ENCODE data around the gene ISYNA1. TPM values are rescaled to one million over a fixed set of nuclear protein-coding genes. Genes with fewer than 3 reads are reported as not detected.

ISYNA1 gene
- total and polyA plus RNA-seq, 2 of the 4 experiments (the other 2 are of a cell fraction) = 3.4 to 24.7 TPM

GRCh38 chr19:18477042-18477779 is 39.3 kb upstream of the ISYNA1 start:
- Histone ChIP-seq H4K20me1 (ENCODE audit: insufficient read depth, low read length) (peaks cover 66% of the 10 kb centered on the region), H2BK20ac (ENCODE audit: low read depth, low read length) (peak overlapping the region; percentile 59; the same call in 1 of the 2 replicates), H3K4ac (ENCODE audit: low read depth, low read length) (peak overlapping the region; percentile 25; the same call in 1 of the 2 replicates), H4K8ac (ENCODE audit: low read depth in 2 of 2, low read length in 2 of 2) (0 out of 4 replicates have a peak overlapping the region, but pooled peaks of 1 of the 2 experiments have one; percentile 12), H3K14ac (replicated peaks; ENCODE audit: low read depth, low read length) (no peak overlapping the region), H2BK5ac (ENCODE audit: low read depth, low read length, poor library complexity, severe bottlenecking) (no peak overlapping the region), H2BK15ac (ENCODE audit: low read depth, low read length) (peak overlapping the region; percentile 8; the same call in 1 of the 3 replicates), H3K36me3 (ENCODE audit: control insufficient read depth, insufficient read depth, low read length) (peaks cover 6% of the 10 kb centered on the region; the same call in 1 of the 2 replicates), H3K9ac (ENCODE audit: low read depth, low read length) (no peak overlapping the region), H3K27ac (ENCODE audit: insufficient read depth, low read length) (no peak overlapping the region), H3K4me2 (ENCODE audit: low read depth, low read length) (no peak overlapping the region), H3K23ac (ENCODE audit: low read depth, low read length) (no peak overlapping the region), H3K9me3 (ENCODE audit: control insufficient read depth, insufficient read depth, low read length) (no peaks in the 10 kb centered on the region), H3K4me3 (ENCODE audit: insufficient read depth, low read depth, low read length) (no peak overlapping the region), H3K27me3 (ENCODE audit: control insufficient read depth, insufficient read depth, low read length) (no peaks in the 10 kb centered on the region), H3K79me1 (ENCODE audit: low read depth in 1 of 2, low read length in 2 of 2) (peaks cover 39 to 98% of the 10 kb centered on the region in 2 experiments), H4K91ac (ENCODE audit: insufficient read depth, low read depth, low read length) (no peak overlapping the region), H2AFZ (replicated peaks; ENCODE audit: low read length, poor library complexity) (peak overlapping the region; percentile 34), H3K18ac (ENCODE audit: low read depth, low read length) (no peak overlapping the region), H3K56ac (ENCODE audit: extremely low read depth, insufficient read depth, low read length) (no peak overlapping the region), H2AK9ac (replicated peaks; ENCODE audit: low read depth, low read length, poor library complexity) (peak overlapping the region; percentile 56), H3K9me1 (ENCODE audit: insufficient read depth, low read length) (peaks cover 53% of the 10 kb centered on the region), H2BK120ac (ENCODE audit: low read depth, low read length) (no peak overlapping the region), H3K4me1 (ENCODE audit: control insufficient read depth, insufficient read depth, low read length) (peaks cover 40% of the 10 kb centered on the region), H4K5ac (ENCODE audit: low read depth, low read length) (no peak overlapping the region), H2AK5ac (ENCODE audit: low read depth, low read length) (peak overlapping the region; percentile 64)
- no peak for ATAC-seq (ENCODE audit: low read depth)
- DNase-seq = no peak
- TF ChIP-seq CTCF (conservative IDR thresholded peaks at IDR 0.05; ENCODE audit: low read depth, low read length) (0 out of 2 replicates have a peak, but pooled peaks have one; percentile 13), CEBPB (IDR thresholded peaks at IDR 0.05; ENCODE audit: low read depth, low read length) (no peak)
- ChIA-PET CTCF (no interaction called here), POLR2A (ENCODE audit: unreplicated experiment) (no interaction called here)
- in situ Hi-C loops (cut with MboI; ENCODE audit: low sequenced_read_pairs) (no loop called here), dilution Hi-C loops (cut with HindIII; ENCODE audit: low sequenced_read_pairs, unreplicated experiment) (no loop called here), intact Hi-C loops (cut with micrococcal nuclease) (no loop called here)
- 93% methylated on average over 8 of the region's 24 CpGs; no CpG with 5 or more reads in 1 of the 2 experiments for WGBS, 2 experiments (ENCODE audit: extremely low coverage in 2 of 2, insufficient read length in 1 of 2)
- no TSS peak for BruUV-seq (replicated peaks)
